SK-N-SH (cell line): ENCODE measurements around the gene ANKMY1.

ENCODE experiments used
- EP300 ChIP-seq, 2 experiments: IDR thresholded peaks; 2 replicates each; pipeline versions ENCODE4 v1.4.0 to v1.6.1; 2012; ENCODE audit warnings: borderline replicate concordance in 1 of 2, low read depth in 1 of 2, low read length in 1 of 2
- NRF1 ChIP-seq: IDR thresholded peaks from 2 replicates; pipeline ENCODE4 v1.6.1; 2012; ENCODE audit warnings: low read depth, mild to moderate bottlenecking, low read length
- POLR2AphosphoS5 ChIP-seq: IDR thresholded peaks from 2 replicates; pipeline ENCODE4 v1.6.1; 2012; ENCODE audit warnings: low read depth, low read length
- SMC3 ChIP-seq: IDR thresholded peaks from 2 replicates; pipeline ENCODE4 v1.6.1; 2012; ENCODE audit warnings: low read depth, low read length, improper control_type of control experiment
- USF1 ChIP-seq: IDR thresholded peaks from 2 replicates; pipeline ENCODE4 v1.4.0; 2012; ENCODE audit warnings: low read depth, borderline replicate concordance

- no peak for TF ChIP-seq EP300 (IDR thresholded peaks at IDR 0.05; ENCODE audit: borderline replicate concordance in 1 of 2, low read depth in 1 of 2, low read length in 1 of 2)
- no peak for TF ChIP-seq NRF1
- TF ChIP-seq POLR2AphosphoS5 = no peak
- TF ChIP-seq SMC3 = no peak
- TF ChIP-seq USF1 = no peak
Observed at GRCh38 chr2:240447934-240448333, 109.9 kb downstream of the ANKMY1 start.
